NT2/D1 (cell line): ENCODE measurements around the gene COMMD7.

Source experiments
- SUZ12 ChIP-seq: IDR thresholded peaks from 2 replicates; pipeline ENCODE4 v1.6.1; 2011; ENCODE audit not compliant: insufficient read length, insufficient read depth; ENCODE audit errors: extremely low read depth
- YY1 ChIP-seq: IDR thresholded peaks from 2 replicates; pipeline ENCODE4 v1.6.1; 2011; ENCODE audit not compliant: insufficient read length, insufficient read depth
- ZNF274 ChIP-seq: IDR thresholded peaks from 2 replicates; pipeline ENCODE4 v1.6.1; 2011; ENCODE audit warnings: mild to moderate bottlenecking, low read depth, low read length

DNA sequence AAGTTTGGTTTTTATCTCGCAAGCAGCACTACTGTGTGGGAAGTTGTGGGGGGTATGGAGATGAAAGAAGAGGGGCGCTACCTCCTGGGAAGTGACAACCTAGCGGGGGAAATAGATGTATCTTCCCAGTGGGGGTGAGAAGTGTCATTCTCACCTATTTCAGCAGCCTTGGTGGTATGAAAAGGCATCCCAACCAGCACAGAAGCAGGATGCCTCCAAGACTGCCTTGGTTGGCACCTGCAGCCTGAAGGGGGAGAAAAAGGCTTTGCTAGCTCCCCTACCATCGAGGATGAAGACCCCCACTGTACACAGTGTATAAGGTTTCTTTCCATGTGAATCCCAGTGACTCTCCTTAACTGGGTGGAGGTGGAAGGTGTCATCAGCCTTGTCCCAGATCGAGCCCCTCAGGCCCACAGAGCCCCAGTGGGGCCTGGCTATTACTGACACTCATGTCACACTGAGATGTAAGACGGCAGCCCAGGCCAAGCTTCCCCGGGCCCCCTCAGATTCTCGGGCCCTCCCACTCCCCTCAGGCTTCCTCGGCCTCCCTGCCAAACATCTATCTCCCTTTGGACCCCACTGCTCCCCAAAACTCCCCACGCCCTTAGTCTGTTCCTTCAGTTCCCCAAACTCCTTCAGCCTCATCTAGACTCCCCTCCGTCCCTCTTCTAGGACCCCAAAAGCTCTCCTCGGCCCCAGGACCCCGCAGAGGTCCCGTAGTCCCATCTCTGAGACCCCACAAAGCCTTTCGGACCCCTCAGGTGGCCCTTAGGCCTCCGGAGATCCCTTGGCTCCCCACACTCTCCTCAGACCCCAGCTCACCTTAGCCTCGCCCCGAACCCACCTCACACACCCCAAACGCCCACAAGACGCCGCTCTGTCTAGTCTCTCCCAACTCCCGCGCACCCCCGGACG lies 688 bp downstream of the COMMD7 start:
- TF ChIP-seq ZNF274 (no peak), SUZ12 (no peak), YY1 (no peak)
